ENCODE data around the gene RALY. TPM values are rescaled to one million over a fixed set of nuclear protein-coding genes. Genes with fewer than 3 reads are reported as not detected.
A peak's percentile ranks its signal among the peaks of the same experiment; 100 is the strongest.

RALY gene
- total RNA-seq, 2 donors from 2014 or later: 136 to 182 TPM

GRCh38 chr20:34112600-34113101, 118.9 kb downstream of the RALY start:
- no peak for DNase-seq
- peaks cover 23% of the 10 kb centered on the region for H3K36me3 Mint-ChIP-seq (ENCODE audit: low read depth)
- 11 to 19% methylated on average over 16 to 18 of the region's 18 CpGs for WGBS, 2 experiments (ENCODE audit: insufficient coverage in 1 of 2, insufficient read length in 1 of 2)
- H3K27ac Mint-ChIP-seq: peak overlapping the region; percentile 98
- H3K4me1 ChIP-seq (ENCODE audit: control insufficient read depth, insufficient read depth, low read length): no peaks in the 10 kb centered on the region
- H3K9me3 Mint-ChIP-seq: no peaks in the 10 kb centered on the region
- H3K27ac ChIP-seq (ENCODE audit: low read depth, low read length): peak overlapping the region; percentile 82
- peaks cover 3% of the 10 kb centered on the region for H3K27me3 Mint-ChIP-seq (ENCODE audit: insufficient read depth)
- TF ChIP-seq, protein P1, sequence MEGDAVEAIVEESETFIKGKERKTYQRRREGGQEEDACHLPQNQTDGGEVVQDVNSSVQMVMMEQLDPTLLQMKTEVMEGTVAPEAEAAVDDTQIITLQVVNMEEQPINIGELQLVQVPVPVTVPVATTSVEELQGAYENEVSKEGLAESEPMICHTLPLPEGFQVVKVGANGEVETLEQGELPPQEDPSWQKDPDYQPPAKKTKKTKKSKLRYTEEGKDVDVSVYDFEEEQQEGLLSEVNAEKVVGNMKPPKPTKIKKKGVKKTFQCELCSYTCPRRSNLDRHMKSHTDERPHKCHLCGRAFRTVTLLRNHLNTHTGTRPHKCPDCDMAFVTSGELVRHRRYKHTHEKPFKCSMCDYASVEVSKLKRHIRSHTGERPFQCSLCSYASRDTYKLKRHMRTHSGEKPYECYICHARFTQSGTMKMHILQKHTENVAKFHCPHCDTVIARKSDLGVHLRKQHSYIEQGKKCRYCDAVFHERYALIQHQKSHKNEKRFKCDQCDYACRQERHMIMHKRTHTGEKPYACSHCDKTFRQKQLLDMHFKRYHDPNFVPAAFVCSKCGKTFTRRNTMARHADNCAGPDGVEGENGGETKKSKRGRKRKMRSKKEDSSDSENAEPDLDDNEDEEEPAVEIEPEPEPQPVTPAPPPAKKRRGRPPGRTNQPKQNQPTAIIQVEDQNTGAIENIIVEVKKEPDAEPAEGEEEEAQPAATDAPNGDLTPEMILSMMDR (conservative IDR thresholded peaks at IDR 0.05): no peak
- no peaks in the 10 kb centered on the region for H3K9me3 ChIP-seq (ENCODE audit: control insufficient read depth, low read length)
- peaks cover 22% of the 10 kb centered on the region for H3K36me3 ChIP-seq (ENCODE audit: control insufficient read depth, insufficient read depth, low read length)
- peaks cover 22% of the 10 kb centered on the region for H3K4me1 Mint-ChIP-seq
- peak overlapping the region; percentile 90 for H3K4me3 ChIP-seq (ENCODE audit: low read length)
- no peaks in the 10 kb centered on the region for H3K27me3 ChIP-seq (ENCODE audit: control insufficient read depth, insufficient read depth, low read length, poor library complexity, severe bottlenecking)
- peak overlapping the region; percentile 97 for H3K9ac ChIP-seq (ENCODE audit: extremely low read depth, low read length, poor library complexity, severe bottlenecking)
- H3K4me3 Mint-ChIP-seq: peak overlapping the region; percentile 89

- TF ChIP-seq, protein P1 (conservative IDR thresholded peaks at IDR 0.05): no peak
- no peaks in the 10 kb centered on the region for H3K4me1 ChIP-seq (ENCODE audit: control insufficient read depth, insufficient read depth, low read length)
- H3K27me3 ChIP-seq (ENCODE audit: control insufficient read depth, insufficient read depth, low read length, poor library complexity, severe bottlenecking): no peaks in the 10 kb centered on the region
- no peak overlapping the region for H3K4me3 ChIP-seq (ENCODE audit: low read length)
- no peaks in the 10 kb centered on the region for H3K9me3 ChIP-seq (ENCODE audit: control insufficient read depth, low read length)
- H3K4me3 Mint-ChIP-seq: no peak overlapping the region
- peaks cover 6% of the 10 kb centered on the region for H3K36me3 Mint-ChIP-seq (ENCODE audit: low read depth)
- 91 to 95% methylated on average over 4 of the region's 4 CpGs for WGBS, 2 experiments (ENCODE audit: insufficient coverage in 1 of 2, insufficient read length in 1 of 2)
- DNase-seq: no peak
- H3K9ac ChIP-seq (ENCODE audit: extremely low read depth, low read length, poor library complexity, severe bottlenecking): no peak overlapping the region
- H3K27ac ChIP-seq (ENCODE audit: low read depth, low read length): no peak overlapping the region
- peaks cover 10% of the 10 kb centered on the region for H3K27me3 Mint-ChIP-seq (ENCODE audit: insufficient read depth)
- H3K9me3 Mint-ChIP-seq: no peaks in the 10 kb centered on the region
- H3K27ac Mint-ChIP-seq: no peak overlapping the region
- H3K4me1 Mint-ChIP-seq: peaks cover 15% of the 10 kb centered on the region
- peaks cover under 1% of the 10 kb centered on the region for H3K36me3 ChIP-seq (ENCODE audit: control insufficient read depth, insufficient read depth, low read length)
Observed at GRCh38 chr20:34114809-34115208, 121.1 kb downstream of the RALY start.

DNA sequence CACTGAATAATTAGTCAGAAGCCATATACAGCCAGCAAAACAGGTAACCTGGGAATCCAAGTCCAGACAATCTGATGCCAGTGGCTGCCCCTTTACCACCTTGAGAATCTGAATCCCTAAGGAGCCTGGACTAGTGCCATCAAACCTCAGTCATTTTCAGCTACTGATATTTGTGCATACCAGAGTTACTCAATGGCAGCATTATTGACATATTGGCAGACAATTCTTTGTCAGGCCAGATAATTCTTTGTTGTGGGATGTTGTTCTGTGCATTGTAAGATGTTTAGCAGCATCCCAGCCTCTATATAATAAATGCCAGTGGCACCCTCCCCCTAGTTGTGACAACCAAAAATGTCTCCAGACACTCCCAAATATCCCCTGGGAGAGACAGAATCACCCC, 121.5 kb downstream of the RALY start:
- Histone ChIP-seq H3K9me3 (ENCODE audit: control insufficient read depth, low read length) (no peaks in the 10 kb centered on the region), H3K9ac (ENCODE audit: extremely low read depth, low read length, poor library complexity, severe bottlenecking) (no peak overlapping the region), H3K4me3 (ENCODE audit: low read length) (no peak overlapping the region), H3K4me1 (ENCODE audit: control insufficient read depth, insufficient read depth, low read length) (no peaks in the 10 kb centered on the region), H3K27me3 (ENCODE audit: control insufficient read depth, insufficient read depth, low read length, poor library complexity, severe bottlenecking) (no peaks in the 10 kb centered on the region), H3K27ac (ENCODE audit: low read depth, low read length) (no peak overlapping the region), H3K36me3 (ENCODE audit: control insufficient read depth, insufficient read depth, low read length) (no peaks in the 10 kb centered on the region)
- TF ChIP-seq, protein P1 (conservative IDR thresholded peaks at IDR 0.05): no peak
- DNase-seq: no peak
- peaks cover 10% of the 10 kb centered on the region for H3K27me3 Mint-ChIP-seq (ENCODE audit: insufficient read depth)
- H3K9me3 Mint-ChIP-seq: no peaks in the 10 kb centered on the region
- no peak overlapping the region for H3K4me3 Mint-ChIP-seq
- H3K4me1 Mint-ChIP-seq: peaks cover 13% of the 10 kb centered on the region
- H3K36me3 Mint-ChIP-seq (ENCODE audit: low read depth): peaks cover 4% of the 10 kb centered on the region
- no peak overlapping the region for H3K27ac Mint-ChIP-seq

Data from endodermal cell (in vitro differentiated cells).